Measurements from ENCODE around the gene RSL1D1.

DNA sequence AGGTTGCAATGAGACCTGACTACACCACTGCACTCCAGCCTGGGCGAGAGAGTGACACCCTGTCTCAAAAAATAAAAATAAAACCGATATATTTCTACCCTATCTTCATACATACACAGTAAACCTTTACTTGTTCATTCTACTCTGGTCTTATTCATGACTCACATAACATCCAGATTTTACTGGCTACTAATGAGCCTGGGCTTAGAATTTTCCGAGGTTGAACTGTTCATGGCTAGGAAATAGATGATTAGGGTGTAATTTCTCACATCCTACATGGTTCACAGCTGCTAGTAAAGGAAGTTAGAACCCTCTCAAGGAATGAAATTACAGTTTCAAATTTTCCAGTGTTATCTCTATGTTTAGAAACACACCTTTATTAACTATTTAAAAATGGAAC lies 49.7 kb upstream of the RSL1D1 start:
- no peak for TF ChIP-seq POLR2A (IDR thresholded peaks at IDR 0.05)
- TF ChIP-seq, protein P1, sequence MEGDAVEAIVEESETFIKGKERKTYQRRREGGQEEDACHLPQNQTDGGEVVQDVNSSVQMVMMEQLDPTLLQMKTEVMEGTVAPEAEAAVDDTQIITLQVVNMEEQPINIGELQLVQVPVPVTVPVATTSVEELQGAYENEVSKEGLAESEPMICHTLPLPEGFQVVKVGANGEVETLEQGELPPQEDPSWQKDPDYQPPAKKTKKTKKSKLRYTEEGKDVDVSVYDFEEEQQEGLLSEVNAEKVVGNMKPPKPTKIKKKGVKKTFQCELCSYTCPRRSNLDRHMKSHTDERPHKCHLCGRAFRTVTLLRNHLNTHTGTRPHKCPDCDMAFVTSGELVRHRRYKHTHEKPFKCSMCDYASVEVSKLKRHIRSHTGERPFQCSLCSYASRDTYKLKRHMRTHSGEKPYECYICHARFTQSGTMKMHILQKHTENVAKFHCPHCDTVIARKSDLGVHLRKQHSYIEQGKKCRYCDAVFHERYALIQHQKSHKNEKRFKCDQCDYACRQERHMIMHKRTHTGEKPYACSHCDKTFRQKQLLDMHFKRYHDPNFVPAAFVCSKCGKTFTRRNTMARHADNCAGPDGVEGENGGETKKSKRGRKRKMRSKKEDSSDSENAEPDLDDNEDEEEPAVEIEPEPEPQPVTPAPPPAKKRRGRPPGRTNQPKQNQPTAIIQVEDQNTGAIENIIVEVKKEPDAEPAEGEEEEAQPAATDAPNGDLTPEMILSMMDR (IDR thresholded peaks at IDR 0.05): no peak

Data from lower leg skin (tissue), 3 donors.